Stimulated activated CD8-positive, alpha-beta memory T cell treated with anti-CD3 and anti-CD28 coated beads, Interleukin-12 subunit alpha, Interleukin-12 subunit beta, amount 100 ng/mL, for 1 hour (primary cell): ENCODE measurements around the gene NOTCH2.

Experiments used
- DNase-seq: peaks from one replicate; pipeline ENCODE4 v3.0.0-alpha.2; 2020; ENCODE audit warnings: low read depth

The NOTCH2 gene

DNA sequence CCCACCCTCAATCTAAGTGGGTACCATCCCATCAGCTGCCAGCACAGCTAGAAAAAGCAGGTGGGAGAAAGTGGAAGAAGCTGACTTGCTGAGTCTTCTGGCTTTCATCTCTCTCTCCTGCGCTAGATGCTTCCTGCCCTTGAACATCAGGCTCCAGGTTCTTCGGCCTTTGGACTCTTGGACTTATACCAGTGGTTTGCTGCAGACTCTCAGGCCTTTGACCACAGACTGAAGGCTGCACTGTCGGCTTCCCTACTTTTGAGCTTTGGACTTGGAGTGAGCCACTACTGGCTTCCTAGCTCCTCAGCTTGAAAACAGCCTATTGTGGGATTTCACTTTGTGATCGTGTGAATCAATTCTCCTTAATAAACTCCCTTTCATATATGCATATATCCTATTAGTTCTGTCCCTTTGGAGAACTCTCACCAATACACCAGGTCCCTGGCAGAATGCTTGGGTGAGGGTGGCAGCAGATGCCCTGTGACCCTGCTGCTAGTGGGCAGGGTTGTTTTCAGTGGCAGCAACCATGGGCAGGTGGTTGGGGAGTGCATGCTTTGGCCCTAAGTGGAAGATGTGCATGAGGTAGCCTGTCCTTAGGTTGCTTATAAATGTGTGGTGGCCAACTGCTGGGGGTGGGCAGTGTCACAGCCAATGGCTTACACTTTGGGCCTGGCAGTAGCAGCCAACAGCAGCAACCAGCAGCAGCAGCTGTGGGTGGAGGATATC lies 162.4 kb downstream of the NOTCH2 start:
- DNase-seq, result no peak

DNA sequence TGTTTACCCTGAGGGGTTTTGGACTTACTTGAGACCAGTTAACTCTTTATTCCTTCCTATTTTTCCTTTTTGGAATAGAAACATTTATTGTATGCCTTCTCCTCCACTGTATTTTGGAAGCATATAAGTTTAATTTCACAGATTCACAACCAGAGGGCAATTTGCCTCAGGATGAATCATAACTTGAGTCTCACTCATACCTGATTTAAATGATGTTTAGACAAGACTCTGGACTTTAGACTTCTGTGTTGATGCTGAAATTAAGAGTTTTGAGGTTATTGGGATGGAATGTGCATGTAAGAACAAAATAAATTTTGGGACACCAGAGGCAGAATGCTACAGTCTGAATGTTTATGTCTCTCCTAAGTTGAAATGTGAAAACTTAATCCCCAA lies 166.0 kb downstream of the NOTCH2 start:
- DNase-seq, result no peak

DNA sequence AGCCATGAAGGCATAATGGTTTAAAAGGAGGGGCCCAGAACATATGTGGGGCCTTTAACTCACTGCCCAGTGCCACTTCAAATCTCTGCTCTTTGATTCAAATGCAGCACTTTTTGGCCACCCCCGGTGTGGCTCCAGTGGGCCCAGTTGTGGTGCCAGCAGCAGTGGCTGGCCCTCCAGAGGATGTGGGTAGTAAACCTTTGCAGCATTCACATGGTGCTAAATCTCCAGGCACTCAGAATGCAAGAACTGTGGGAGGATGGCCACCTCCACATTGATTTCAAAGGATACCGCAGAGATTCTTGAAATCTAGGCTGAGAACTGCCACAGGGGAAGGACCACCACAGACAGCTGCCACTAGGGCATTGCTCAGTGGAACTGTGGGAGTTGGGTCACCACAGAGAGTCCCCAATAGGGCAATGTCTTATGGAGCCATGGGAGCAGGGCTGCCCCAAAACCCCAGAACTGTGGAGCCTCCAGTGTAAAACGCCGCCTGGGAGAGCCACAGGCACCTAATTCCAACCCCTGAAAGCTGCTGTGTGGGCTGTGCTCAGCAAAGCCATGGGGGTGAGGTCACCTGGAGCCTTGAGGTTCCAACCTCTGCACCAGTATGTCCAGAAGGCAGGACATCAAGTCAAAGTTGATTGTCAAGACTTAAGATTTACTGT lies 166.6 kb downstream of the NOTCH2 start:
- DNase-seq, result no peak

DNA sequence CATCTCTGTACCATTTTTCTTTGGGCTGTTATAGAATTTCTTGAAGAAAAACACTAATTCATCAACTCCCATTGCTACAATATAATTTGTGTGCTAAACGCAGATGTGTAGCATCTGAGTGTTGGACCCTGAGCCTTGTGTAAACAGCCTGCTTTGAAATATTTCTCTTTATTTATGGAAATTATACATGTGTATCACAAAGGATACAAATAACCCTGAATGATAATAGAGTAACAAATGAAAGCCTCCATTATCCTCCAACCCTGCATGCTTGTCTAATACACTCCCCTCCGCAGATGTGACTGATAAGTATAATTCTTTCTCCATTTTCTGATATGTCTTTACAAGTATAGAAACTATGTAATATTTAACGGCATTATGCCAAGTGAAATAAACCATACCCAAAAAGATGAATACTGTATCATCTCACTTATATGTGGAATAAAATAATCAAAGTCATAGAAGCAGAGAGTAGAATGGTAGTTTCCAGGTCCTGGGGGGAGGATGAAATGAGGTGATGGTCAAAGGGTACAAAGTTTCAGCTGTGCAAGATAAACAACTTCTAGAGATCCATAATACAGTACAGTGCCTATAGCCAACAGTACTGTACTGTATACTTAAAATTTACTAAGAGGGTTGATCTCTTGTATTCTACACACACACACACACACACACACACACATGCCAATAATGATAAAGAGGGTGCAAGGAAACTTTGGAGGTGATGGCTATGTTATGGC lies 170.3 kb downstream of the NOTCH2 start:
- no peak for DNase-seq

- DNase-seq, result no peak
Measured at GRCh38 chr1:119898530-119898929, 170.9 kb downstream of the NOTCH2 start.

DNA sequence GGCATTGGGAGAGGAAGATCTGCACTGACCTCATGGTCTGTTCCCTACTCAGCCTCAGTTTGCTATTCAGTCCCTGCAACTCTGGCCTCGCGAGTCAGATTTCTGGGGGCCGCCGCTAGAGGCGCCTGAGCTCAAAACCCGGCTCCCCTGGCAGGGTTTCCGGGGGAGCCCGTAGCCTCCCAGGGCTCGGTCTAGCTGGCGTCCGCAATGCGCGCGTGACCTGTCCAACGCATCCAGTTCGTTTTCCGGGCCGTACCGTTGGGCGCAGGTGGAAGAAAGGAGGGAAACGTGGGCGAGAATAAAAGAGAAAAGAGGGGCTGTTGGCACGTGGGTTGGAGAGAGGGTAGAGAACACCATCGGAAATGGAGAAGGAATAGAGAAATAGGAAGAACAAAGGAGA lies 173.2 kb downstream of the NOTCH2 start, which contains the start of gene ADAM30:
Gene ADAM30 (minus strand): TSS at position 213 of the 400 bp plus-strand sequence. CDS start 179 bp downstream, at position 34.
- DNase-seq, result no peak

GRCh38 chr1:119895102-119895501 lies 174.4 kb downstream of the NOTCH2 start:
- no peak for DNase-seq

DNA sequence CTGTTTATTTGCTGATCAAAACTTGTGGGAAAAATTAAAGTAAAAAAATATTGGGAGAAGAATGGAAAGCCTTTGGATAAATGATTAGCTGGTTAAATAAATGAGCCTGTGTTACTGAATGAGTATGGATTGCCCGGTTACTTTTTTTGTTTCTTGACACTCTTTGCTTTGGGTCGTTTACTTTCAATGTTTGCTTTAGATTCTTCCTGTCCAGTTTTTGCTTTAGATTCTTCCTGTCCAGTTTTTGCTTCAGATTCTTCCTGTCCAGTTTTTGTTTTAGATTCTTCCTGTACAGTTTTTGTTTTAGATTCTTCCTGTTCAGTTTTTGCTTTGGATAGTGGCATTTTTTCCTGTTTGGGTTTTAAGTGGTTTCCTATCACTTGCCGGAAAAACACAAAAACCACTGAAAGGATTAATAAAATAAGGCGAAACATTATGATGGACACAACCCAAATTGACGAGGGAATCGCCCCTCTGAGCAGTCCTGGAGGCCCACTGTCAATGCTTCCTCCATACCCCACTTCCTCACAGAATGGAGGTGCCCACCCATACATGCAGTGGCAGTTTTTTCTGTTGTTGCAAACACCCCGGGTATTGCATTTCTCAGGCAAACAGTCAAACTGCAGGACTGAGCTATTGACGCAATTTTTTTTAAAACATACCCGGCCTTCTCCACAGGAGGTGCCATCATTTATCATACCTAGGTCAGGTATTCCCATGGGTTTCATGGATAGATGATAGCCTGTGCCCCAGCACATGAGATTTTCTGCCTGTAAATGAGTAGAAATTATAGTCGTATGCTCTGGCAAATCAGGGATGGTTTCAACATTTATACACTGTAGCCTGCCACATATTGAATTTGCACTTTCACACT lies 175.4 kb downstream of the NOTCH2 start:
- no peak for DNase-seq

DNA sequence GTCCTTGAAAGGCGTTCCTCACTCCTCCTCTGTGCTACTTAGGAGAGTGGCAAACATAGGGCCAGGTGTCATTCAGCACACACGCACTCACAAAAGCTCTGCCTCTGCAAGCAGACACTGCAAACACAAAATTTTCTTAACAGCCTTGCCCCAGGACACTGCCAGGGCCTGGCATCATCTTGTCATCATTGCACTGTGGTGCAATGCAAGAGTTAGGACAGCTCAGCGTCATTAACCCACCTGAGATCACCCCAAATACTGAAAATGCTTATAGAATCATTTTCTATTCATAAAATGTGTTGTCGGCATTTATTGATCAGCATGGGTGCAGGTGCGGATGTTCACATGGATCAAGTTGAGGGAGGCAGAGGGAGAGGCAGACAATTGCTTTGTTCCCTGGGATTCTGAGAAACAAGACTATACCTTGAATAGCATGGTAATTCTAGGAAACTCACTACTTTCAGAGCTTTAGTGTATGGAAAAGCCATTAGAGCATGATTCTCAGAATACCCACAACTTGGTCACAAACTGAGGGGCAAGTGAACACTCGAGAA lies 176.1 kb downstream of the NOTCH2 start:
- DNase-seq, result no peak

- DNase-seq, result no peak
Measured at GRCh38 chr1:119891386-119891785, 178.1 kb downstream of the NOTCH2 start.

DNA sequence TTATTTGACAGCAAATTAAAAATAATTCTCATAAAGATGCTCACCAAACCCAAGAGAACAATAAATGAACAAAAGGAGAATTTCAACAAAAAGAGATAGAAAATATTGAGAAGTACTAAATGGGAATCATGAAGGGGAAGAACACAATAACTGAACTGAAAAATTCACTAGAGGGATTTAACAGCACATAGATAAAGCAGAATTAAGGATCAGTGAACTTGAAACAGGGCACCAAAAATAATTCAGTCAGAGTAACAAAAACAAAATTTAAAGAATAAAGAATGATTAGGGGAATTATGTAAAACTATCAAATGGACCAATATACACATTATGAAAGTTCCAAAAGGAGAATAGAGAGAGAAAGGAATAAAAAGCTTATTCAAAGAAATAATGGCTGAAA lies 181.0 kb downstream of the NOTCH2 start:
- no peak for DNase-seq

- no peak for DNase-seq
Measured at GRCh38 chr1:119887427-119887826, 182.0 kb downstream of the NOTCH2 start.

GRCh38 chr1:119885903-119886783 lies 183.3 kb downstream of the NOTCH2 start:
- peak; percentile 35 for DNase-seq

- DNase-seq, result no peak
Measured at GRCh38 chr1:119884711-119885110, 184.8 kb downstream of the NOTCH2 start.

DNA sequence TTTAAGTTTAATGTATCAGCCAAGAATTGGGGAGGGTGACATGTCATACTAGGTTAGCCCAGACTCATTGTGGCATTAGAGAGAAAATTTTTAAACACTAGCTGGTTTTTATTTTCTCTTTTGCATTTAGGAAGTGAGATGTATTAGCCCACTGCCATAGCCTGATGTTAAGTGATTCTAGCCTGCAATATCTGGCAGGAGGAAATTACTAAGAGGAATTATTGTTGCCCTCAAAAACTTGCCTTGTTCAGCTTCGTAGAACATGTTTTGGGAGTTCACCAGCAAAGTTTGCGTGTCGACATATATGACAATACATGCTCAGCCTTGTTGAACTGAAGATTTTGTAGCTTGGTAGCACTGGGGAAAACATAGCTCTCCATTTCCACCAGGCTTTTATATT lies 185.6 kb downstream of the NOTCH2 start:
- DNase-seq, result no peak

DNA sequence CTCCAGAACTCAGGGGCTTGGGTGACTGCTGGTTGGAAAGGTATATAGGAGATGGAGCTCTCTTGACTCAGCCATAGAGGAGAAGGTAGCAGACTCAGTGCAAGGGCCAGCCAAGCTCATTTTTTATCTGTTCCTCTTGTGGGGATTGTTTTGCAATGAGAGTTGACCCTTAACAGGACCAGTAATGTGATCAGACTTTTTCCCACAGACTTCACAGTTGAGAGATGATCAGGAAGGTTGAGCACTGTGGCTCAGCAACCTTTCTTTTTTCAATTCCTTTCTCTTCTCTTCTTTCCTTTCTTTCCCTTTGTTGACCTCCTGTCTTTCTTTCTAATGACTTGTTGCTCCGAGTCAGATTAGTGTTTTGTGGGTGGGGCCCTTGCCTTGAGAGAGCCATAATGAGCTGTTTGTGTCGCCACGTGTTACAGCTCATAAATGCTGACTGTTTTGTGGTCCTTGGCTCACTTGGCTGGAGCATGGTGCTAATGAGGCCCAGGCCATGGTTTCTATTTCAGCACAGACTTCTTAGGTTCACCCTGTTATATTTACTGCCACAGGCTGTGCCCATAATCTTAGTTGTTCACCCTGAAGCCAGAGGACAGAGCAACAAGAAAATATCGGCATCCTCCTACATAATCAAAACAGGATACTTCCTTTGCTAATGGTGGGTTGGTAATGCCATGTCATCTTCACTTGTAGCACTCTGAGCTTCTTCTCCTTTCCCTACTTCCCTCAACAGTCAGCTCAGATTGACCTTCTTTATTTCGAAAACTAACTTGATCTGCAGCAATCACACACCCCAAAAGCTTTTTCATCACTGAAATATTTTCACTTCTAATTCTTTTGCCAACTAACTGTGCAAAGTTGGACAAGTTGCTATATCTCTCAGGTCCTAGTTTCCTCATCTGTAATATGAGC lies 187.1 kb downstream of the NOTCH2 start:
- DNase-seq, result no peak

GRCh38 chr1:119879510-119880434 lies 189.7 kb downstream of the NOTCH2 start:
- no peak for DNase-seq

- no peak for DNase-seq
Measured at GRCh38 chr1:119878171-119878570, 191.3 kb downstream of the NOTCH2 start.
